Hematopoietic multipotent progenitor cell (in vitro differentiated cells): ENCODE measurements around the gene CCR4. TPM values are rescaled to one million over a fixed set of nuclear protein-coding genes. Genes with fewer than 3 reads are reported as not detected.

ENCODE experiments used
- DNase-seq, 3 donors: peaks; one replicate each; pipeline ENCODE4 v3.0.0-alpha.2; 2011 to 2015; ENCODE audit warnings: low read depth in 2 of 3, low spot score in 2 of 3
- total RNA-seq: library from RNA; depleted of rRNA; stranded (reverse); fragments of >200 nt; gene quantifications from one replicate; pipeline ENCODE4 v1.2.3, GENCODE V29; 2012

Gene CCR4
- total RNA-seq, 1 donor, result 0.27 TPM

DNA sequence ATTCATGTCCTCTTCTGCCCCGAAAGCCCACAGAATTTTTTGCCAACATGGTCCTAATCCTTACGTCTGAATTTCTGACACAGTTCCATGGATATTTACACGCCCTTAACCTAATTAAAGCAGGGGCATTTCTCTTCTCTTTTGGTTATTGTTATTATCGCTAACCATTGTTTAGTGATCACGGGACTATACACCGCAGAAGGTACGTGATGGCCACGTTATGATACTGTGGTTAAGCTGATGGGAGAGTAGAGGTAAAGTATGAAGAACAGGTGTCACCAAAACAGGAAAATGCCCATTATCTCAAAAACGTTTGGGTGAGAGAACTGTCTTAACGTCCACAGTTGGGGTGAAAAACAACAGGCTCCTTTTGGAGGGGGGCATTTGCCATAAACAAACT lies 26.4 kb downstream of the CCR4 start:
- no peak for DNase-seq

DNA sequence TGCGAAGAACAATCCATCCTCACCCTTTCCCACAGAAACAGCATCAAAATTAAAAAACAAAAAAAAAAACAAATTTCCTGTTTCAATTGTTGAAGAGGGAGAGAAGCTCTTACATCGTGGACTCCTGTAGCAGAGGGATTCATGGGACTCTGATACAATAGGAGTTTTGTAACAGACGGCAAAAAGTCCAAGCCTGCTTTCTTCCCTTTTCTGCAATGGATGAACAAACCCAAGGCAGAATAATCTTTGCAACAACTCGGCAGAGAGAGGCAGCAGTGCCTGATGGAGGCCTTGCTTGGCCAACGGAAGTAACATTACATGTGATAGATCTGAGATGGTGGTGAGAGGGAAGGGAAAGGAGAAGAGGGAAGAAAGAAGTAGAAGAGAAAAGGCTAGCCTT lies 26.9 kb downstream of the CCR4 start:
- no peak for DNase-seq

DNA sequence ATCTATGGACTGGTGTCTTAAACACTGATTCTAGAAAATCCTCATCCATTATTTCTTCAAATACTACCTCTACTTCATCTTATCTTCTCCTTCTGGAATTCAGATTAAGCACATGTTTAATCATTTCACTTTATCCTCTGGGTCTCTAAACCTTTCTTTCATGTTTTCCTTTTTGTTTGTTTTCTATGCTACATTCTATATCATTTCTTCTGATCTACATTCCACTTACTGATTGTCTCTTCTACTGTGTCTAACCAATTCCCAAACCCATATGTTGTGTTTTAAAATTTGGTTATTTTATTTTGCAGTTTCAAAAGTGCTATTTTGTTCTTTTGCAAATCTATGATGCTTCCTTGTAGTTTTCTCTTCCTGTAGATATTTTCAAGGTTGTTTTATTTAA lies 31.7 kb downstream of the CCR4 start:
- no peak for DNase-seq

DNA sequence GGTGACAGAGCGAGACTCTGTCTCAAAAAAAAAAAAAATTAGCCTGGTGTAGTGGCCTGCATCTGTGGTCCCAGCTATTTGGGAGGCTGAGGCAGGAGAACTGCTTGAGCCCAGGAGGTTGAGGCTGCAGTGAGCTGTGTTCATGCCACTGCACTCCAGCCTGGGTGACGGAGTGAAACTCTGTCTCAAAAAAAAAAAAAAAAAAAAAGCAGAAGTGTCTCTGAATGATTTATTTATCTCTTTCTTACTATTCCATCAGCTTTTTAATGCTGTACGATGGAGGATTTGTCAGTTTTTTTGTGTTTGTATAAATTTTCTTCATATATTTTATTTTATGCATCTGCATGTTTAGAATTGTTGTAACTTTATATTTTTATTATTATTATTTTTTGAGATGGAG lies 33.5 kb downstream of the CCR4 start:
- peak in 1 of 3 donors; percentile 45 for DNase-seq

DNA sequence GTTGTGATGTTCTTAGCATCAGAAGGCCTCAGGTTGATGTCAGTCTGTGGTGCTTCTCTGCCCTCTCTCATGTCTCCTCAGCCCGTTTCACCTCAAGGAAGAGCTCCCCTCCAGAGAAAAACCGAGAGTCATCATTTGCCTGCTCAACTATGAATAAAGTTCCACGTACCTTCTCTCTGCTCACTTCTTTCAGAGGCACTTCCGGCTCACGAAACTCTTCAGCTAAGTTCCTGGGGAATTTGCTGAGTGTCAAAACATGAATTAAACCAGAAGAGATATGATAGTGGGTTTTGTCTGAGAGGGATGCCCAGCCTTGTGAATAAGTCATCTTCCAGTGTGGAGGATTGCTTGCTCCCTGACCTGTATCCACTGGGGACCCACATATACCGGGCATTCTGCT lies 37.7 kb downstream of the CCR4 start:
- DNase-seq, result no peak

DNA sequence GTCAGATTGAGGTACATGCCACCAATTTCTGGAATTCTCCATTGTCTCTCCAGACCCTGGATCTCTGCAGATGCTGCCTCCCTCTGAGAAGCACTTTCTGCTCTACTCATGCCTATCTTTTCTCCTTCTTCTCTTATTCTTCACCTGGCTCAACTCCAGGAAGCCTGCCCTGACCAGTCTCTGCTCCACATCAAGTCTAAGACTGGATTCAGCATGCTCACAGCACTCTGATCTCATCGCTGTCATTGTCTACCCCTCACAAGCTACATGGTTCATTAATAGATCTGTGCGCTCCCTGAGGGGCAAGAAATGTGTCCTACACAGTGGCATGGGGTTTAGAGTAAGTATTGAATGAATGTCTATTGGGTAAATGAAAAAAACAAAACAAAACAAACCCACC lies 38.7 kb downstream of the CCR4 start:
- no peak for DNase-seq

DNA sequence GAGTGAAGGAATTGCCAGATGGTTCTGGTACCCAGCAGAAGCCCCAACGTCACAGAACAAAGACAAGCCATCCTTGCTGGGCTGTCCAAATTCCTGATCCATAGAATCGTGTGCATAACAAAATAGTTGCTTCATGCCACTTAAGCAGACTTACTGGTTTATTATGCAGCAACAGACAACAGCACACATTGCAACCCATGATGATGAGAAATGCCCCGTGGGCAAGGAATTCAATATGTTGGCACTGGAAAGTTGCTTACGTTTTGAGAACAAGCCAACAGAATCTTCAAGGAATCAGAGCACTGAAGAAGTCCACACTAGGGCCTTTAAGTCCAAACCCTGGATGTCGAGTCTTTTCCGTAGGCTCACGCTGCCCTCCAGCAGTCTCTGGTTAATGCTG lies 40.3 kb downstream of the CCR4 start:
- no peak for DNase-seq

DNA sequence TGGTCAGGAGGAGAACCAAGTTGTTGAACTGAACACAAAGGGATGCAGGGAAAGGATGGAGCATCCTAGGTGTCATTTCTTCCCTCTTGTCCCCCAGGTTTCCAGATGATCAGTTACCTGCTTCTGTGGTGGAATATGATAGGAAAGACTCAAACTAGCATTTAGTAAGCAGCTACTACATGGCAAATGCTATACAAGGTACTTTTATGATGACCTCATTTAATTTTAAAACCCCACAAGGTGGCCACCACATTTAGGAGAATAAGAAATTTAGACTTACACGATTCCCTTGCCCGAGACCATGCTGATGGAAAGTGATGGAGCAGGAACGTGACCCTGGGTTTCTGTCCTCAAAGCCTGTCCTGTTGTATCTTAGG lies 40.9 kb downstream of the CCR4 start:
- no peak for DNase-seq

DNA sequence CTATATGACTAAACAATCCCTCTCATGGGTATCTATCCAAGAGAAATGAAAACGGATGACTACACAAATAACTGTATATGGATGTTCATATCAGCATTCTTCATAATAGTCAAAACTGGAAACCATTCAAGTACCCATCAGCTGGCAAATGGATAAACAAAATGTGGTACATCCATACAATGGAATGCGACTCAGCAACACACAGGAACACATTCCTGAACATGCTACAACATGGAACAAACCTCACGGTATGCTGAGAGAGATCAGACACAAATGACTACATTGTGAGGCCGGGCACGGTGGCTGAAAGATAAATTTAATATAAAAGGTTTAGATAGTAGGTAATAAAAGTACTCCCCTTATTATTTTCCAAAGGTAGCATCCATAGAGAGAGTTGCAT lies 42.6 kb downstream of the CCR4 start:
- DNase-seq, result no peak

DNA sequence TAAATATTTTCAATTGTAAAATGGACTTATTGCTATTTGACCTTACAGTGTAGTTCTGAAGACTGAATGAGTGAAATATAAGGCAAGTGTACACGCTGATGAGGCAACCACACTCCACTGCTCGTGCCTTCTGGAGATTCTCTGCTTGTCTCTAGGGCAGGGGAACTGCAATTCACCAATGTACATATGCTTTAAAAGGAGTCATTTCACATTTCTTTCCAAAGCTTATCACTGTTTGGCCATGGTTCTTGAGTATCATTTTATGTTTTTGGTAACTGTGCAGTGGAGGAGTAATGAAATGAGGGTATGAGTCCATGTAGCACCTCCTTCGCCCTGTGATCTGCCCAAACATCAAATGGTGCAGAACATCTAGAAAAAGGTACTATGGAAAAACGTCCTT lies 43.7 kb downstream of the CCR4 start:
- DNase-seq, result no peak

DNA sequence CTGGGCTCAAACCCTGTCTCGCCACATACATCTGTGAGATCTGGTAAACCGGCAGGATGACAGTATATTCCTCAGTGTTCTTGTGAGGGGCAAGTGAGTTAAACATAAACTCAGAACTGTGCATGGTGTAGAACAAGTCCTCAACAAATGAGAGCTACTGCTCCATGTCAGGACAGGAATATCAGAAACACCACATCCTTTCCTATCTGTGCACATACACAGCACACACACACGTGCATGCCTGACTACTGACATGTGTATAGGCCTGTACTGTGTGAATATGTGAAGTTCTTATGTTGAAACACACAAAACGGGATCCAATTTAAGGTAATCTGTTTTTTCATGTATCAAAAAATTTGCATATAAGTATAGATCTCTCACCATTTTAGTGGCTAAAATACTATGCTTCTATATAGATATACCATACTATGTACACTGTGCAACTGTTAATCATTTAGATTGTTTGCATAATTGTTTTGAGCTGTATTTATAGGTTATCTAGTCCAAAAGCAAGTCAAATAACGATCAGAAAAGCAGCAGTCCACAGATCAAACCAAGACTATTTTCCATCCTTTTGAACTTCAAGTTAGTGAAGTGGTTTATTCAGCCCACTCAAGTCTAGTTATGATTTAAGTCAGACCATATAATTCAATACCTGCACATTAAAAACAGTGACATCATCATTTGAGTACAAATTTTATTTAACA lies 44.8 kb downstream of the CCR4 start:
- DNase-seq, result no peak

DNA sequence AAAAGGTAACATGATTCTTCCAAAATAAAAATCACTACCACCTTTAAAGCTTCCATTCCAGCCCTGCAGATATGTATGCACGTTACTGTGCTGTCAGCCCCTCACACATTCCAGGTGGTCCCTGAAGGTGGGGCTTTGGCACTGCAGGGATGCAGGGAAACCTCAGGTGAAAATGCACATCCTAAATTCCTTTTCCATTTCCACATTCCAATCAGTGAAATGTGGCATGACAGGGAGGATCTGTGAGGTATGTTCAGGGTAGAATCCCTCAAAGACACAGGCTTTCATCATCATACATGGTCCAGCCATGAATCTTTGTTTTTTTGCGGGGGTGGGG lies 45.3 kb downstream of the CCR4 start:
- no peak for DNase-seq

DNA sequence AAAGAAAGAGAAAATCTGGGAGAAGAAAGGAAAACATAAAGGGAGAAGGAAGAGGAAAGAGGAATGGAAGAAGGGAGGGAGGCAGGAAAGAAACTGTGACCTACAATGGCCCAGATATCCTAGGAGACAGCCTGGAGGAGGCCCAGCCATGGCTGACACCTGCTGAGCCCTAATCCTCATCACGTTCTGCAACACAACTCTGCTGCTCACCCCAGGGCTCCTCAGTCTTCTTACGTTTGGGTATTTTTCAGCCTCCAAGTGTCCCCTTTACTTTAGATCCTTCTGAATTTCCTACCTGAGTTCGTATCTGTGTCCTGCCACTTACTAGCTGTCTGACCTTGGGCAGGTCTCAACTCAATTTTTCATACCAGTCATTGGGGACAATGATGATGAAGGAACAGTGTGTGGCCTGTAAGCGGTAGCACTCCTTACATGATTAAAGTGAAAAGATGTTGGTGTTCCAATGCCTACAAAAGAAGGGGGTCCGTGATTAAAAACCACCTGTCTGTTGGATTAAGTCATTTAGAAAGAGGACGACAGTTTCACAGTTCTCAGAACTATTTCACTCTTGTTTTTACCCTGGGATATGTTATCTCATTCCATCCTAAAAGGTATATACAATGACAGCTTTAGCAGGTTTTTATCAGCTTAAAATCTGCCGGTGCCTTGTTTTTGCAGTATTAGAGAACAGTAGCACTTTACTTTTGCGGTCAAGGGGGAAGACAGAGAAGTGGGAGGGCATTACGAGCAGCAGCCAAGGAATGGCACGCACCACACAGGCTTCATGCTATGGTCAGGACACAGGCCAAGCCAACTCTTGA lies 47.4 kb downstream of the CCR4 start:
- no peak for DNase-seq

DNA sequence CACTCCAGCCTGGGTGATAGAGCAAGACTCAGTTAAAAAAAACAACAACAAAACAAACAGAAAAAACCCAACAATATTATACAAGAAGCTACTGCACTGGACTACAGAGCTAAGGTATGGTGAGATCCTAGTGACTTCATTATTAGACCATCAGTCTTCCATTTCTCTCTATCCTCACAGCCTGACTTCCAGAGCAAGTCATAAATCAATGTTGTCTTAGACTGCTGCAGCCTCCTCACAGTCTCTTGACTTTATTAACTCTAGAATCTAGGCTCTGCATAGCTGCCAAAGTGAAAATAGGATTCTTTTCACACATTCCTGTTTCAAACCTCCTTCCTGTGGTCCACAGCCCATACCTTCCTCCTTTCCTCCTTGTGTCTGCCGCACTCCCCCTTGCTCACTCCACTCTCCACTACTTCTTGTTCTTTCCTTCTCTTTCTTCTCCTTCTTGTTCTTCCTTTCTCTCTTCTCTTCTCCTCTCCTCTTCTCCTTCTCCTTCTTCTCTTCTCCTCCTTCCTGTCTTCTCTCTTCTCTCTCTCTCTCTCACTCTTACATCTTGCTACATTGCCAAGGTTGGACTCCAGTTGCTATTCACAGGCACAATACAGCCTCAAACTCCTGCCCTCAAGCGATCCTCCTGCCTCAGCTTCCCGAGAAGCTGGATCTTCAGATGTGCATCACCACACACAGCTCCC lies 49.4 kb downstream of the CCR4 start:
- DNase-seq, result no peak

DNA sequence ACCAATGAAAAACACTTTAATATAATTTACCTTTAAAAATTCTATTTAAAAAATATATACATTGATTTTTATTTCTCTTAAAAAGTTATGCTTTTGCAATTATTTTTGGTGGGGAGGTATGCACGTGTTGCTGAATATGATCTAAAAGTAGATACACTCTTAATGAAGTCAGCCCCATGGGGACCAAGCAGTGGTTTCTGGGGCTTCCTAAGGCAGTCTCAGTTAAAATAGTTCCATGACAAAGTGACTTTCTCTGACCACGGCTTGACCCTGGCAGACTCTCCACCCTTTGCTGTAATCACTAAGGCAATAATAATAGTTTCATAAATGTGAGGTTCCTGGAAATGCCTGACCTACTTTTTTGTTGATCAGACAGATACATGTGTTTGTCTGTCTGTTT lies 50.4 kb downstream of the CCR4 start:
- DNase-seq, result no peak

DNA sequence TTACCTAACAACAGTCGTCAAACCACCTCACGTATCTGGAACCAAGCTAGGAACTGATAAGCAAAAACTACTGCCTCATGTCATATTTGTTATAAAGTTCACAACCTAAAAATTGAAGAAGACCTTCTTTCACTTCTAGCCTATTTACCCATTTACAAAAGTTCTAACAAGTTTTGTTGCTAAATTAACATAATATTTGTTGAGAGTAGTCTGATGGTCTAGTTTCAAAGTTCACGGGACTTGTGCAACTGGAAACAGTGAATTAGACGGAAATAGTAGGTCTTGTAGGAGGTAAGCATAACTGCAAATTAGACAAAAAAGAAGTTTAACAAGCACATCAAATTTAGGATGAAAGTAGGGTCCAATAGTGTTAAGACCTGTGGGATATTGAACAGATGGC lies 51.9 kb downstream of the CCR4 start:
- no peak for DNase-seq

DNA sequence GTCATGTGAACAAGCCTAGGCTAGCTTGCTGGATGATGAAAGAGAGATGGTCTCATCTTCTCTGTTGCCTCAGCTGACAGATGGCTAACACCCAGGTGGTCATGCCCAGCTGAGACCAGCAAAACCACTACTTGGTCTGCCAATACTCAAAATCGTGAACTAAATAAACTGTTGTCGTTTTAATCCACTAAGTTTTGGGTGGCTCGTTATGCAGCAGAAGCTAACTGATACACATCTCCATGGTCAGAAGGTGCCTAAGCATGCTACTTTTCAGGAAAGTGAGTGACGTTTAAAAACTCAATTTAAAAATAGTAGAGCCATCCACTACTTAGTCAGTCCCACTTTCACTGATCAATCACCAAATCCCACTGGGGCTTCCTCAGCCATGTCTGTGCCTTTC lies 52.8 kb downstream of the CCR4 start:
- DNase-seq, result no peak

DNA sequence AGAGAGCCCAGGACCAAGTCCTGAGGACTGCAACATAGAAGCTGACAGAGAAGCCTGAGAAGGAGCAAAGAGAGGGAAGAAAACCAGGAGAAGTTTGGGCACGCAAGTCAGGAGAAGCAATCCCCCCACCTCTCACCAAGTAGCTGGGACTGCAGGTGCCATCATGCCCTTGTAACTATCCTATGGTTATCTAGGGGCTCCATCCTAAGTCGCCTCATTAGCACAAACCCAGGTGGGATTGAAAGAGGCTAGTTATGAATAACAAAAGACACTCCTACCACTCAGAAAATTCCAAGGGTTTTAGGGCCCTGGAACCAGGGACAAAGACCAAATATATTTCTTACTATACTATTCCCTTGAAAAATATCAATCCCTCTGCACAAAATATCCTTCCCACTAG lies 53.5 kb downstream of the CCR4 start:
- DNase-seq, result no peak
